ENCODE measurements around the gene ABCB4.

ABCB4 gene

DNA sequence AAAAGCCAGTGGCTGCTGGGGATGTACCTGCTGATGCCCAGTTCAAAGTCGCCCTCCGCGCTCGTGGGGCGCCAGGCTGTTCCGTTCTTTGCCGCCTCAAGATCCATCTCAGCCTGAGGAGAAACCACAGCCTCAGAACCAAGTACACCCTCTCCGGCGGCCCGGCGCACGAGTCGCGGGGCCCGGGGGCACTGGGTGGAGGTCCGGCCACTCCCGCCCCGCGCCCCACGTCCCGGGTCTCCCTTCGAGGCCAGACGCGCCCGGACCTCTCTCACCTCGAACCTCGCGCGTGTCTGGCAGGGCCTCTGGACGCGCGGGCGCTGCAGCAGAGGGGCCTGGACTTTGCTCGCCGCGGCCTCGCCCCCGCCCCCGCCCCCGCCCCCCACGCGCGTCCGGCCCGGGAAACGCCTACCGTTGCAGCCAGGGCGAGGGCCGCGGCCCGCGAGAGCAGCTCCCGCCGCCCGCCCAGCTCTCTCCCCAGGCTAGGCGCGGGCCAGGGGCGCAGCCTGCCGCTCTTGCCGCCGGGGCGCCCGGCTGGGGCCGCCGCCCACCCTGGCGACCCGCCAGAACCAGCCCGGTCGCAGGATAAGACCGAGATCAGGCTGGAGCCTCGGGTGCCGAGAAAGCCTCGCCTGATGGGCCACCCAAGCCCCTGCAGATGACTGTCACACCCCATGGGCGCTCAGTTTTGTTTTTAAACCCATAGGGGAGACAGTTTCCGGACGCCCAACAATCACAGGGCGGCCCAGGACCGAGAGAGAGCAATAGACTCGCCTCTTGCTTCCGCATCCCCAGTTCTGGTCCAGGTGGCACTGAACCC is at the start of gene ABCB4:
ABCB4 (minus strand) TSS at position 322 of the 820 bp plus-strand sequence; CDS start at position 107, 215 bp downstream.
- DNase-seq, result no peak

DNA sequence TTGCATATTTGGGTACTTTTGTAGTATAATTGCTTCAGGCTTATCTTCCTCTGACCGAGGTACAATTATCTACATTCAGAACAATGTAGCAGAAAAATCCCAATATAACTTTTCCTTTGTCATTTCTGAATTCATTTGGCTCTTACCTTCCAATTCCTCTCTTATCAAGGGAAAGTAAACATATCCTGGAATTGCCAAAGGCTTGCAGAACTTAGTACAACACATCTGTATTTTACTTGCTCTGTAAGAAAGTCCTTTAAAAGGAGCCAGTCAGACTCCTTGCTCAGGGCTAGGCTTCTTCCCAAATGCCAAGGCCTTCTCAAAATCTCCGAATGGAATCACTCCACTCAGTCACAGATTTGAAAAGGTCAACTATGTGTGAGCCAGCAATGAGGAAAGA is 43.3 kb upstream of the ABCB4 start:
- DNase-seq, result no peak

DNA sequence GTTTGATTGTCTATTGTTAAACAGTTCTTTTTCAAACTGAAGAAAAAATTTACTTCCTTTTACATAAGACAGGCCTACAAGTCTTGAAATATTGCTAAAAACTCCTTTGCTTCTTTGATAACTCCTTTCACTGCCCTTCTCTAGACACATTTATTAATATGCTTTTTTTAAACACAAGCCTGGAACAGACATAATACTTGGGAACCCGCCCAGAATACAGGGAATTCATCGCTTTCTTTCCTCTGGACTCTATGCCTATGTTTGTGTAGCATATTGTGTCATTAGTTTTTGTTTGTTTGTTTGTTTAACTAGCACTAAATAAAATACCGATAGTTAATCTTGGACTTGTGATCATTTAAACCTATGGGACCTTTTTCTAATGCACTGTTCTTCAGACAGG is 42.4 kb upstream of the ABCB4 start:
- DNase-seq, result no peak

DNA sequence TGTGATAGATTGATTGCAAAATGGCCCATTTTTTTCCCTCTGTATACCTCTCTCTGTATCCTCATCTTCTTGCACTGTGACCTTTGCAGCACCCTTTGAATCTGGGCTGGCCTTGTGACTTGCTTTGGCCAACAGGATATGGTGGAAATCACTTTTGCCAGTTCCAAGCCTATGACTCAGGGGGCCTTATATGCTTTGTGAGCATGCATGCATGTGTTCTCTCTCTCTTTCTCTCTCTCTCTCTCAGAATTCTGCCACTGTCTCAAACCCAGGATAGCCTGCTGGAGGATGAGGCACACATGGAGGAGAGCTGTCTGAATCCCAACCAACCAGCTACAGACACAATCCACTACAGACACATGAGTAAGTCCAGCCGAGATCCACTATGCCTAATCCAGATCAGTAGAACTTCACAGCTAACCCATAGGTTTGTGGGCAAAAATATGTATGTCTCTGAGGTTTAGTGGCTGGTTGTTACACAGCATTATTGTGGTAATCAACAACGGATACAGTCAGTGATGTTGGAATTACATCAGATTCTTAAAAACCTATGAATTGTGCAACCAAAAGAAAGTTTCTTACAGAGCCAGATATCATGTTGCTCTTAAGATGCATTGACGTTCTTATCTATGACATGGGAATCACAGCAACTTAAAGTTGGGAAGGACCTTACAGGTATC is 41.8 kb upstream of the ABCB4 start:
- no peak for DNase-seq

DNA sequence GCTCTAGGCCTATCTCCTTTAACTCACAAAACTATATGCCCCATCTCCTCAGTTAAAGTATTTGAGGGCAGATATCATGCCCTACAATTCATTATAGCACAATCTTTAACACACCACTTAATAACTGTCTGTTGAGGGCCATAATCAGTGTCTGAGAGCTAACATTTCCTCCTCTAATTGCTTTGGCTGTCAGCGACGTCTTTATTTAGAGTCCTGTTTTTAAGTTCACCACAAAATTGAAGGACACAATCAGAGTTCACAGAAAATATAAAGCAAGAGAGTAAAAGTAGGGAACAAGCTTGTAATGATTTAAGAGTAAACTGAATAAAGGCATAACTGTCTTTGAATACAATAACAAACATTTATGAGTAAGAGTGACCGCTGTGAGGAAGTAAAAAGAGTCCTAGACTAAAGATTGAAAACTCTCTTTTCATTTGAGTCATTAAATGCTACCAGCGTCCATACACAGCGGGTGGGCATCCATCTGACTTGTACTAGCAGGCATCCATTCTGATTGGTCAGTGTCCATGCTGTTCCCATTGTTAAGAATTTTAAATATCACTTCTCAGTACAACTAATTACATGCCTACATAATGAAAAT is 38.4 kb upstream of the ABCB4 start:
- DNase-seq, result no peak

DNA sequence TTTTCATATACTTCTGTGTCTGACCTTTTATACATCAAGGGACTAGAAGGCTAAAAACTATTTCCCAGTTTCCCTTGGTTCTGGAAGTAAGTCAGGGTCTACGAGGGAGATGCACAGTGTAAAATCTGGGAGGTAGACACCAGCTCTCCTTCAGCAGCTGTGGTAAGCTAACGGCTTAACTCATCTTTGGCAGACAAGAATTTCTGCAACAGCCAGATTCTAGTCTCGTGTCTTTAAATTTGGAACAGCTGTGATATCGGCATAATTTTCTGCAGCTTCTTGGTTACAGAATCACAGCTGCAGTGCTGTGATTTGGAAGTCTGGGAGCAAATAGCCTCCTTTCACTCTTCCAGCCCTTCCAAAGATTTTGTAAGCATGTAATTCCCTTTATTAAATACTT is 37.4 kb upstream of the ABCB4 start:
- no peak for DNase-seq

DNA sequence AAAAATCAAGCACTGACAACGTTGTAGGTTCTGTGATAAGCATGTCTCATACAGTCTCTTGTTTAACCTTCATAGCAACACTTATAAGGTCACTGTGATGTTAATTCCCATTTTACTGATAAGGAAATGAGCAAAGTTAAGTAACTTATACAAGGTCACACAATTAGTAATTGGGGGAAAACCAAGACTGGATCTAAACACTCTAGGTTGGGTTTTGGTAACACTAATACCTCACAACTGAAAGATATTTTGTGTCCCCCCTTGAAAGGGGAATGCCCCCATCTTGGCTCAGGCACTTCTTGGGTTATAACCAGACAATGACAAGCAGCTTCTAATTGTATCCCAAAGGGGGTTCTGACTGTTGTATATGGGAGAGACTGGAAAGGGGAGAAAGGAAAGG is 36.0 kb upstream of the ABCB4 start:
- no peak for DNase-seq

DNA sequence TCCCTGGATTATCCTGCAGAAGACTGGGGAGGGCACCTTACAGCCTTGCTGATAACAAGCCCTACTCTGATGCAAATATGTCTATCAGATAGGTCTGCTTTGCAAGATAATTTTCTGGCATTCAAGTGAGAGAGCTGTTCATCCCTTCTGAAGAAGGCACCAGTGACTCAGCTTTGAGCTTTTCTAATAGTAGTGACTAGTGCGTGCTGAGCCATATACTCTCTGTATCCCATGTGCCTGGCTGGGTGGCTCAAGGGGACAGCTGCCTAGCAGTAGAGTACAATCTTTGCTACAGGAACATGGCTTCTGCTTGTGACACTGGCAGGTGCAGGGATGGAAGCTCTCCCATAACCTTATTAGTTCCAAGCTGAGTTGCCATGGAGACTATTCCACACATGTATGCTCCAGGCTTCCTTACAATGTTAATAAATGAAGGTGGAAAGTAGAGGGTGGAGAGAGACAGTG is 35.0 kb upstream of the ABCB4 start:
- no peak for DNase-seq

DNA sequence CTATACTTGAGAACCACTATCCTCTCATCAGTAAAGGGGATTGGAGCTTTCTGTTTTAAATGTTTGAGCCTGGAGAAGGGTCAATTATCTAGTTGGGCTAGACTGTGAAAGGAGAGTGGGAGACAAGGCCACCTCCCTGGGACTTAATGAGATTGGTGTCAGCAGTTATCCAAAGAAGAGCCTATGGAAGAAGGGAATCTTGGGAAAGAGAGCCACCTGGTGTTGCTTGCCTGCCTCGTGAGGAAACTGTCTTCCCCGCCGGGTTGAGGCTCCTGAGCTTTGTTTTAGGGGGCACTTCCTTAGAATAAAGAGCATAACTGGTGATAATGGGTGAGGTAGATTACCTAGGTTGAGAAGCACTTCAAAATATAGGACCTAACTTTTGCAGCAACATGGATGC is 32.0 kb upstream of the ABCB4 start:
- no peak for DNase-seq

DNA sequence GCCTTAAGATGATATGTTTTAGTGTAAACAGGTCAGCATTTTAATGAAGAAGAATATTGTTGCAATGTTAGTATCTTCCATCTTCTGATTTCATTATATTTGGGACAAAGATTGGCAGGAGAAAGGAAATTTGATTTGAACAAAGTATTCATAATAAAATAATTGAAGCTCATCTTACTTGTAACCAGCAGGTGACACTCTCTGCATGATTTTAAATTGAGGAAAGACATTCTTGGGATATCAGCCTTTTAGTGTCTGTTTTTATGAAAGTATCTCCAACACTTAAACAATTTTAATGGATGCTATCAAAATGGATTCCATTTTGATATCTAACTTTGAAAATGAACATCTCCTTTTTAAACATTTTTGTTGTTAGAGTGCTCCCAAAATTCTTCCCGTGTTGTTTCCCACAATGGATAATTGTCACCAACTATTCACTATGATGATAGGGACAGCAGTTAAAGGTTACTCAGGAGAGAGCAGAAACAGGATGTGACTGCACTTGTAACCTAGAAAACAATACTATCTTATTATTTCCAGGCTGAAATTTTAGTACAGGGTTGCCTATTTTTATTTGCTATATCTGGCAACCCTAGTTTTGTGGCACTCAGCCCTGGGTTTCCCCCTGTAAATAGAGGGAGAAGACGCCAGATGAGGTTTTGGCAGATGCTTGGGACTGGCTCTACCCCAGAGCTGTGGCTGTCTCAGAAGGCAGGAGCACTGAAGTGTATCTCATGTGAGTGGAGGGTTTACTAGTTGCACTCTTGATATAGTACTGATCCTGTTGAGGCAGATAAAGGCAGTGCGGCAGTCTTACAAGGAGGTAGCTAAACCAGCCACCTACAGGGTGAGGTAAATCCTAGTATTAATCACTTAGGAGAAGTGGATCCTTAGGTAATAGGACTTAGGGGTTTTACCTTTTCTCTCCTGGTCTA is 31.0 kb upstream of the ABCB4 start:
- no peak for DNase-seq

DNA sequence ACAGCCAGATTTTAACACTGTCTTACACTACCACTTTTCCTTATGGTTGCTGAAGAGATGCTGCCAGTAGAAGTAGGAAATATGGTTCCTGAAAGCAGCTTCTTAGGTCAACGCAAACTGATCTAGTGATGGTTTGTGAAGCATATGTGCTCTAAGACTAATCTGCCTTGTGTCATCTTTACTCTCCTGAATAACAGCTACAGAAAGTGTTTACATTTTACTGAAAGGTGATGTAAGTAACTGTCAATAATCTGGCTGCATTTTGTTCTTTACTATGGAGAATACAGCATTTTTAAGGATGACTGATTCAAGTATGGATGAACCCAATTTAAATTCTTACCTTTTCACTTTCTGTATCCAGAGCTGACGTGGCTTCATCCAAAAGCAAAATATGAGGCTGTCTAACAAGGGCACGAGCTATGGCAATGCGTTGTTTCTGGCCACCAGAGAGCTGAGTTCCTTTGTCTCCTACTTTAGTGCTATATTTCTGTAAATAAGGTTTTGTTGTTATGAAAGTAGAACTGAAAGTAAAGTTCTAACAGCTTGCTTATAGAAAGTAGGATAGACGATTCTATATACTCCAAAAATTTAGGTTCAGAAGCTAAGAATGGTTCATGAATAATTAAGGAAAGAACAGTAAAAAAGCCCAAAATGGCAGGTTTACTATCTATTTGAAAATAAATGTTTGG is 30.2 kb upstream of the ABCB4 start:
- no peak for DNase-seq

DNA sequence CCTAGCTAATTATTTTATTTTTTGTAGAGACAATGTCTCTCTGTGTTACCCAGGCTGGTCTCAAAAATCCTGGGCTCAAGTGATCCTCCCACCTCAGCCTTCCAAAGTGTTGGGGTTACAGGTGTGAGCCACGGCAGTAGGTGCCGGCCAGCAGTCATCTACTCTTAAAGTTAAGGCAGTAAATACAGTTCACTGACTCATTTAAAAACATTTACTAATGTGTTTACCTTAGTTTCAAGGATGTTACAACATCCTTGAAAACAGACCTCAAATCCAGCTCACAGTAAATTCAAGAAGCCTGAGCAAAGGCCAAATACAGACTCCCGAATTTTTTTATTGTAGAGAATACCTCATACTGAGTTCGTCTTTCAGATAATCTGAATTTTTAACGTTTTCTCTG is 29.6 kb upstream of the ABCB4 start:
- no peak for DNase-seq

DNA sequence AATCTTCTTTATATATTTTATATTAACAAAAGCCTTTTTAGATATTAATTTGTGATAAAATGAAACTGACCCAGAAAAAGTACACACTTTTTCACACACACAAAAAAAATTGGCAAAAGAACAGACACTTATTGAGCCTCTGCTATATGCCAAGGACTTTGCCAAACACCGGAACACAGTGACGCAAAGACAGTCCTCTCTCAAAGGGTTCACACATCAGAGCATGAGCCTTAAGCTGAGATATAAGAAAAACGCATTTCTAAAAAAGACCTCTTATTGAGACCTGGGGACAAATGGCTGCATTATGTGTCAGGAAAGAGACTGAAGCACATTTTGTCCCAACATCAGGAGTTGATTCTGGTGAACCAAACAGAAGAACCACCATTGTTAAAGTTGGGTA is 24.0 kb upstream of the ABCB4 start:
- DNase-seq, result no peak

DNA sequence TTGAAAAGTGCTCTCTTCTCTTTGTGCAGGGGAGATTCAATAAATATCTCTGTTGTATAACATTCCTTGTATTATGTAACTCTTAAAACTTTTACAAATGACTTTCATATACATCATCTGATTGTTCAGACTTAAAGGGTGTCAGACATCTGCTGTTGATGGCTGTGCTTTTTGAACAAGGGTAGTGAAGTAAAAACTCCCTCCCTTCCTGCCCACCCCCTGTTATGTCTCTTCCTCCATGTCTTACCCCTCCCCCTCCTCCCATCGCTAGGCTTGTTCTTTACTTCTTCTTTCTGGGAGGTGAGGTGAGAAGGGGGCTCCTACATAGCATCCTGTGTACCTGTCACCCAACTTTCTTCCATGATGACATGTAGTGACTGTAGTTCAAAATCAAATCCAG is 23.4 kb upstream of the ABCB4 start:
- DNase-seq, result no peak

DNA sequence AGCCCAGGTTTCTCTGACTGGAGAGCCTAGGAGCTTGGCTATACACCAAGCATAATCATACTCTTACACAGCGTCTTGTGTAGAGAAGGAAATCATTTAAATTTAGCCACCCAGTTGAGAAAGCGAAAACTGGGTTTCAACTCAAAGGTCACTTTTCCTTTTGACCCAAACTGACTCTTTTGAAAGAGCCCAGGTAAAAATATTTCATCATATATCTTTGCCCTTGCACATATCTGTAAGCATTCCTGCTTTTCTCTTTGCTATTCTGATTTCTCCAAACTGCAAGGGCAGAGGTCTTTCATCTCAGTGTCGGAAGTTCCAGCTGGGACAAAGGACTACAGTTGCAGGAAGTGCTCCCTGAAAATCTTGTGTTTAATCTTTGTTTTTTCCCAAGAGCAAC is 22.0 kb upstream of the ABCB4 start:
- no peak for DNase-seq

DNA sequence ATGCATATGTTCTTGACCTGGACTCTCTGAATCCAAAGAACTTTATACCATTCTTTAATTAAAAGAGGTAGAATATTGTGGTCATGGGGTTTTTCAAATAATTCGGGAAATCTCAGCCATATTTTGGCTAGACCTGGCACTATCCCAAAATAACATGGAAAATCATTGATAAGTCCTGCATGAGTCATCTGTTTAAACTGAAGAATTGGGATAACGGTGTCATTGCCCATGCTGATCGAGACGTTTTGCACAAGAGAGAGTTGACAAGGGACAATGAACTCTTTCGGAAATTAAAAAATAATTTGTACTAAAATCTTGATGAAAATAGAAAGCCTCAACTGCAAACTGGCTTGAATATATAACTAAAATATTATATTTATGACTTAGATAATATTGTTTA is 19.9 kb upstream of the ABCB4 start:
- DNase-seq, result no peak

DNA sequence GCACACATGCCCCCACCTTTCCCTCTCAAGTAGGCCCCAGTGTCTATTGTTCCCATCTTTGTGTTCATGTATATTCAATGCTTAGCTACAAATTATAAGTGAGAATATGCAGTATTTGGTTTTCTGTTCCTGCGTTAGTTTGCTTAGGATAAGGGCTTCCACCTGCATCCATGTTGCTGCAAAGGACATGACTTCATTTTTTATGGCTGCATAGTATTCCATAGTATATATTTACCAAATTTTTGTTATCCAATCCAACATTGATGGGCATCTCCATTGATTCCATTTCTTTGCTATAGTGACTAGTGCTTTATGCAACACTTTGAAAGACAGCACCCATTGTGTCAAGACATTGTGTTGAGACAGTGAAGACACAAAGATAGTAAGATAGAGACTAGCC is 19.0 kb upstream of the ABCB4 start:
- no peak for DNase-seq

DNA sequence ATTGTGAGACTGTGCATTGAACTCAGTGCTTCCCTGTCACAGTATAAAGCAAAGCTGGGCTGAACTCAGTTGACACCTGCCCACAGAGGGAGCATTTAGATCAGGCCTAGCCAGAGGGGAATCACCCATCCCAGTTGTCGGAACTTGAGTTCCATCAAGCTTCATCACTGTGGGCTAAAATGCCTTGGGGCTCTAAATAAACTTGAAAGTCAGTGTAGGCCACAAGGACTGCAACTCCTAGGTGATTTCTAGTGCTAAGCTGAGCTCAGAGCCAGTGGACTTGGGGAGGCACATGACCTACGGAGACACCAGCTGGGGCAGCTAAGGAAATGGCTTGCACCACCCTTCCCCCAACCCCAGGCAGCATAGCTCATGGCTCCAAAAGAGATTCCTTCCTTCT is 7.7 kb upstream of the ABCB4 start:
- DNase-seq, result no peak

DNA sequence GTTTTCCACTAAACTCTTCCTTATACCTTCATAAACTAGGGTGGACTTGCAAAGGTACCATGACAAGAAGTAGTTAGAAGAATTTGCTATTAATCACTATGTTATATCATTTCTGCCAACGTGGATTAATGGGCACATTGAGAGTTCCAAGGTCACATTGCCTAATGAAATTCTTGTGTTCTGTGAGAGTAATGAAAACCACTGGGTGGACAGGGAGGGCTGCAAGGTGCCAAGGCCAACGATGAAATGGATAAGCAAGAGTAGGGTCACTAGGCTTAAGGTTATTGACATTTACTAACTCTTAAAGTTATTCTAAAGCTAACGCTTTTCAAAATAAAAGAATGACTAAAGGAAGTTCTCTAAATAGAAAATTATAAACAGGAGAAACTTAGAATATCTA is 6.6 kb upstream of the ABCB4 start:
- no peak for DNase-seq

DNA sequence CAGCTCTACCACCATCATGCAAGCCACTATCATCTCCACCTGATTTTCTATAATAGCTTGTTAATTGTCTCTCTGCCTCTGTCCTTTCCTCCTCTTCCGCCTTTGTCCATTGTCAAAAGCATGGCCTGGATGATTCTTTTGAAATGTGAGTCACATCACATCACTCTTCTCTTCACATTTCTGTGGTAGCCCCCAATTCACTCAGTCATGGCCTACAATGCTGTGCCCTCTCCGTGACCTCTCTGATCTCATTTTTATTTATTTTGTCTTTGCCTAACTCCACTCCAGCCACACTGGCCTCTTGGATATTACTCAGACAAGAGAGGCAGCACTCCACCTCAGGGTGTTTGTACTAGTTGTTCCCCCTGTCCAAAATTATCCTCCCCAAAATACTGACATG is 4.9 kb upstream of the ABCB4 start:
- no peak for DNase-seq

DNA sequence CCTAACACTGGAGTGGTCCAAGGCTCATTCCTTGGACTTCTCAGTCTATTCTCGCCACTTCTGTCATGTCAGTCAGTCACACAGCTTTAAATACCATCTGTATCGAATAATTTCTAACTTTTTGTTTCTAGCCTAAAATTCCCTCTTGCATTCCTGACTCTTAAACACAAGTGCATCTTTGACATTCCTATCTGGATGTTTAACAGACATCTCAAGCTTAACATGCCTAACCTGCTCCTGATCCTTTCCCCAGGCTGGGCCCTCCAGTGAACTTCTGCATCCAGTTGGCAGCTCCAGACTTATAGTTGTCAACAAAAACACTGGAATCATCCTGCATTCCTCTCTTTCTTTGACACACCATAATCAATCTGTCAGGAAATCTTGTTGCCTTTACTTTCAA is 4.5 kb upstream of the ABCB4 start:
- no peak for DNase-seq

DNA sequence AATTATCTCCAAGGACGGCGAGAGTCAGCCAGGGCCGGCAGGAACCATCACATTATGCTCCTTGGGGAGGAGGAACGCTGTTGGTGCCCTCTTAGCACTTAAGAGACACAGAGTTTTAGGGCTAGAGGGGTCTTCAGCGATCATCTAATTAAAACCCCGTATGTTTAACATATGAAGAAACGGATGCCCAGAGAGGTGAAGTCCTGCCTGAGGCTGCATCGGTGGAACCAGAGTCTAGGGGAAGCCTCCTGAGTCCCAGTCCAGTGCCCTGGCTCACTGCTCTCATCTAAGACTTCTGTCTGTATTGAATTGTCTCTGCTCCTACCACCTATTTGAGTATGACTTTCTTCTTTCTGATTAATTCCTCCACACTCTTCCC is 688 bp upstream of the ABCB4 start:
- DNase-seq, result no peak

All from DMS79 (cell line).